Endothelial cell (in vitro differentiated cells): ENCODE results near the gene DNAJC16. TPM values are rescaled to one million over a fixed set of nuclear protein-coding genes. Genes with fewer than 3 reads are reported as not detected.
A peak's percentile ranks its signal among the peaks of the same experiment; 100 is the strongest.

ENCODE experiments used
- DNase-seq: peaks from one replicate; pipeline ENCODE4 v3.0.0; 2021; ENCODE audit warnings: low spot score
- H3K27ac Mint-ChIP-seq: one replicate; pipeline ENCODE4 v1.8.0; 2021; ENCODE audit warnings: mixed read lengths, inconsistent platforms; ENCODE audit not compliant: unreplicated experiment
- H3K27me3 Mint-ChIP-seq: one replicate; pipeline ENCODE4 v1.8.0; 2021; ENCODE audit warnings: mild to moderate bottlenecking, moderate library complexity, mixed read lengths, inconsistent platforms; ENCODE audit not compliant: unreplicated experiment
- H3K36me3 Mint-ChIP-seq: one replicate; pipeline ENCODE4 v1.8.0; 2021; ENCODE audit warnings: mild to moderate bottlenecking, low read depth, mixed read lengths, inconsistent platforms; ENCODE audit not compliant: unreplicated experiment
- H3K4me1 Mint-ChIP-seq: one replicate; pipeline ENCODE4 v1.8.0; 2021; ENCODE audit warnings: mild to moderate bottlenecking, mixed read lengths, inconsistent platforms; ENCODE audit not compliant: unreplicated experiment
- H3K4me3 Mint-ChIP-seq: one replicate; pipeline ENCODE4 v1.8.0; 2021; ENCODE audit warnings: mild to moderate bottlenecking, mixed read lengths, inconsistent platforms; ENCODE audit not compliant: unreplicated experiment
- H3K9me3 Mint-ChIP-seq: one replicate; pipeline ENCODE4 v1.8.0; 2021; ENCODE audit warnings: mixed read lengths, inconsistent platforms; ENCODE audit not compliant: unreplicated experiment
- total RNA-seq: library from RNA; stranded (reverse); fragmentation: NEBNext Ultra II Directional; extraction: Animal tissue kit (Norgen Biotek cat#: 25700); gene quantifications from one replicate; pipeline ENCODE4 v1.2.1, GENCODE V29; 2021; ENCODE audit not compliant: unreplicated experiment
- TF ChIP-seq, protein P1 (sequence below): fragments of 200-600 bp; sonication (generic); IDR thresholded peaks from one replicate; pipeline ENCODE4 v1.5.0; 2021; ENCODE audit warnings: antibody characterized with exemption; ENCODE audit not compliant: unreplicated experiment

The DNAJC16 gene
- total RNA-seq, 1 donor from 2014 or later: 19.9 TPM

DNA sequence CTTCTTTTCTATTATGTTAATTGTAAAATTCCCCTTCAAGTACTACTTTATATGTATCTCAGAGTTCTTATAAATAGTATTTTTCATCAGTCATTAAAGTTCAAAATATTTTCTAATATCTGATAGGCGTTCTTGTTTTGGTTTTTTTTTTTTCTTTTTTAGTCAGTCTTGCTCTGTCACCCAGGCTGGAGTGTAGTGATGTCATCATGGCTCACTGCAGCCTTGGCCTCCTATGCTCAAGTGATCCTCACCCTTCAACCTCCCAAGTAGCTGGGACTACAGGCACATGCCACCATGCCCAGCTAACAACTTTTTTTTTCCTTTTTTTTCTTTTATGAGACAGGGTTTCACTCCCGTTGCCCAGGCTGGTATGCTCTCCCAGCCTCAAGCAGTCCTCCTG lies 30.9 kb downstream of the DNAJC16 start:
- TF ChIP-seq, protein P1, sequence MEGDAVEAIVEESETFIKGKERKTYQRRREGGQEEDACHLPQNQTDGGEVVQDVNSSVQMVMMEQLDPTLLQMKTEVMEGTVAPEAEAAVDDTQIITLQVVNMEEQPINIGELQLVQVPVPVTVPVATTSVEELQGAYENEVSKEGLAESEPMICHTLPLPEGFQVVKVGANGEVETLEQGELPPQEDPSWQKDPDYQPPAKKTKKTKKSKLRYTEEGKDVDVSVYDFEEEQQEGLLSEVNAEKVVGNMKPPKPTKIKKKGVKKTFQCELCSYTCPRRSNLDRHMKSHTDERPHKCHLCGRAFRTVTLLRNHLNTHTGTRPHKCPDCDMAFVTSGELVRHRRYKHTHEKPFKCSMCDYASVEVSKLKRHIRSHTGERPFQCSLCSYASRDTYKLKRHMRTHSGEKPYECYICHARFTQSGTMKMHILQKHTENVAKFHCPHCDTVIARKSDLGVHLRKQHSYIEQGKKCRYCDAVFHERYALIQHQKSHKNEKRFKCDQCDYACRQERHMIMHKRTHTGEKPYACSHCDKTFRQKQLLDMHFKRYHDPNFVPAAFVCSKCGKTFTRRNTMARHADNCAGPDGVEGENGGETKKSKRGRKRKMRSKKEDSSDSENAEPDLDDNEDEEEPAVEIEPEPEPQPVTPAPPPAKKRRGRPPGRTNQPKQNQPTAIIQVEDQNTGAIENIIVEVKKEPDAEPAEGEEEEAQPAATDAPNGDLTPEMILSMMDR: no peak
- Mint-ChIP-seq H3K27me3 (no peaks in the 10 kb centered on the region), H3K27ac (no peak overlapping the region), H3K36me3 (peaks cover 5% of the 10 kb centered on the region), H3K9me3 (no peaks in the 10 kb centered on the region), H3K4me1 (no peaks in the 10 kb centered on the region), H3K4me3 (no peak overlapping the region)
- DNase-seq: no peak

DNA sequence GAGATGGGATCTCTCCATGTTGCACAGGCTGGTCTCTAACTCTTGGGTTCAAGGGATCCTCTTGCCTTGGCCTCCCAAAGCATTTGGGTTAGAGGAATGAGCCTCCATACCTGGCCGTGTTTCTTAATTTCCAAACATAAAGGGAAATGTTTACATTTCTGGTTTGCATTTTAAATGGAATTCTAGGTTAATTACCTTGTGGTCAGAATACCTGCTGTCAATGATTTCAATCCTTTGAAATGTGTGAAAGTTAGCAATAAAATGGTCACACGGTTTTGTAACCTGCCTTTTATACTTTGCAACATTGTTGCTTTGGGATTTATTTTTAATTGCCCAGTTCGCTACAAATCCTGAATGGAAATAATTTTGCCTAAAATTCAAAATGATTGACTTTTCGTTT lies 31.9 kb downstream of the DNAJC16 start:
- no peaks in the 10 kb centered on the region for H3K9me3 Mint-ChIP-seq
- H3K4me1 Mint-ChIP-seq: no peaks in the 10 kb centered on the region
- no peak overlapping the region for H3K27ac Mint-ChIP-seq
- no peak overlapping the region for H3K4me3 Mint-ChIP-seq
- TF ChIP-seq, protein P1: no peak
- DNase-seq: no peak
- H3K36me3 Mint-ChIP-seq: peaks cover 5% of the 10 kb centered on the region
- H3K27me3 Mint-ChIP-seq: no peaks in the 10 kb centered on the region

DNA sequence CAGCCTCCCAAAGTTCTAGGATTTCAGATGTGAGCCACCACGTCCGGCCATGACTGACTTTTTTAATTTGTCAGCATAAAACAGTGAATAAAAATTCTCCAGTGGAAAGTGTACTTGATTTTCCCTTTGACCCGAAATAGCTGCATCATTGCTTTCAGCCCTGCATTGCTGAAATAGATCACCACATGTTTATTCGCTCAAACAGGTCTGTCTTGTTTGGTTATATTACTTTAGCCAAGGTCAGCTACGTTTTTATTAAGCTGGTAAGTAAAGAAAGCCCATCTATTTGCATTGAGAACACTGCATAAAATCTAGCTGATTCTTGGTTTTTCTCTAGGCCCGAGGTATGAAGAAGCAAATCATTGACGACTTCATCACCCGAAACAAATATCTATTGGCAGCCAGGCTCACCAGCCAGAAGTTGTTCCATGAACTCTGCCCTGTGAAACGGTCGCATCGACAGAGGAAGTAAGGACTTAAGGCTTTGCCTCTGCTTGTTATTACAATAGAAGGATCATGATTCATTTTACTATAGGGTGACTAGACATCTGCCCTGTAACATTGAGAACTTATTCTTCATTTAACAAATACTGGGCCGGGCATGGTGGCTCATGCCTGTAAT lies 32.7 kb downstream of the DNAJC16 start:
- H3K4me1 Mint-ChIP-seq: no peaks in the 10 kb centered on the region
- TF ChIP-seq, protein P1: no peak
- peaks cover 12% of the 10 kb centered on the region for H3K36me3 Mint-ChIP-seq
- H3K4me3 Mint-ChIP-seq: no peak overlapping the region
- H3K27me3 Mint-ChIP-seq: peaks cover 2% of the 10 kb centered on the region
- H3K9me3 Mint-ChIP-seq: no peaks in the 10 kb centered on the region
- H3K27ac Mint-ChIP-seq: no peak overlapping the region
- DNase-seq: no peak

DNA sequence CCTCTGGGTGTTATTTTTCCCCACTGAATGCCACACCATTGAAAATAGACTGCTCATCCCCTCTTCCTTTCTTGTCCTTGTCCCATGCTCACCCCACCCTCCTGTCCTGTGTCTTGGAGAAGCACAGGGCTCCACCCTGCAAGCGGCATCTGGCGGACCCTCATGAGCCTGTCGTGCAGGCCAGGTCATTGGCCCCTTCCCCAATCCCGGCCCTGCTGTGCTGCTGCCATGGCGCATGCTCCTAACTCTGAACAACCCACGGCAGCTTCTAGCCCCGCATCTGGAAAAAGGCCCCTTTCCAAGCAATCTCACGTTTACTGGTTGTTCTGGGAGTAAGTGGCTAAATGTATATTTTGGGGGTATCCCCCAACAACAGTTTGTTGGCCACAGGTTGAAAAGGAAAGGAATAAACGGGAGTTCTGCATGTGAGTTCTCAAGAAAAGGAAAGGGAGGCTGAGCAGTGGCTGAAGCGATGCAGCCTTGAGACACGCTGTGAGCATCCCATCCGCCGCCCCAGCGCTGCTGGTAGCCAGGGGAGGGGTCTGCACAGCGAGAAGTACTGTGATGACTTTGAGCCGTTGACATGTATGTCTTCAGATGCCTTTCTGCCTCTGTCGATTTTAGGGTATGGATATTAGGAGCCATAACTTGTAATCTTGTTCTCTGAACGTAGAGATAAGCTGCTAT lies 41.9 kb downstream of the DNAJC16 start:
- H3K4me3 Mint-ChIP-seq: peak overlapping the region; percentile 57
- peaks cover 23% of the 10 kb centered on the region for H3K36me3 Mint-ChIP-seq
- H3K4me1 Mint-ChIP-seq: peaks cover 11% of the 10 kb centered on the region
- peaks cover 5% of the 10 kb centered on the region for H3K27me3 Mint-ChIP-seq
- TF ChIP-seq, protein P1: no peak
- DNase-seq: no peak
- H3K9me3 Mint-ChIP-seq: no peaks in the 10 kb centered on the region
- H3K27ac Mint-ChIP-seq: no peak overlapping the region

DNA sequence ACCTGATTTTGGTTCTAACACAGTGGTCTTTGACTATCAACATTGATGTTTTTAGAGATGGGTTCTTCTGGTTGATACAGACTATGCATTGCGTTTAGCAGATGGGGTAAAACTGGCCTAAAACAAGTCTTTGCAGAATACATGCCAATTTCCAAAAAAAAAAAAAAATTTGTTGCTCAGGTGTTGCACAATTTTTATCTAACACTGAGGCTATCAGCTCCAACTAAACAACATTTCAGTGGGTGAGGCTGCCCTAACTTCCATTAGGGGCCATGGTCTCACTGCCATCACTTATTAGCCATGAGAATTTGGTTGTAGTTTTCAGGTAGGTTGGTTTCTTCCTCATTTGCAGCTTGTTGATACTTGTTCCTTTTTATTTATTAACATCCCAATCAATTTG lies 44.2 kb downstream of the DNAJC16 start:
- TF ChIP-seq, protein P1: no peak
- no peak overlapping the region for H3K27ac Mint-ChIP-seq

More for the DNA sequence above, 44.2 kb downstream of the DNAJC16 start:
- peaks cover 6% of the 10 kb centered on the region for H3K27me3 Mint-ChIP-seq
- peaks cover 11% of the 10 kb centered on the region for H3K4me1 Mint-ChIP-seq
- no peak overlapping the region for H3K4me3 Mint-ChIP-seq
- peaks cover 13% of the 10 kb centered on the region for H3K36me3 Mint-ChIP-seq
- DNase-seq: no peak
- no peaks in the 10 kb centered on the region for H3K9me3 Mint-ChIP-seq
